Measurements from ENCODE around the gene TAP2. TPM values are rescaled to one million over a fixed set of nuclear protein-coding genes. Genes with fewer than 3 reads are reported as not detected.

Gene TAP2
- total RNA-seq, 1 donor from 2014 or later = 27.5 TPM

DNA sequence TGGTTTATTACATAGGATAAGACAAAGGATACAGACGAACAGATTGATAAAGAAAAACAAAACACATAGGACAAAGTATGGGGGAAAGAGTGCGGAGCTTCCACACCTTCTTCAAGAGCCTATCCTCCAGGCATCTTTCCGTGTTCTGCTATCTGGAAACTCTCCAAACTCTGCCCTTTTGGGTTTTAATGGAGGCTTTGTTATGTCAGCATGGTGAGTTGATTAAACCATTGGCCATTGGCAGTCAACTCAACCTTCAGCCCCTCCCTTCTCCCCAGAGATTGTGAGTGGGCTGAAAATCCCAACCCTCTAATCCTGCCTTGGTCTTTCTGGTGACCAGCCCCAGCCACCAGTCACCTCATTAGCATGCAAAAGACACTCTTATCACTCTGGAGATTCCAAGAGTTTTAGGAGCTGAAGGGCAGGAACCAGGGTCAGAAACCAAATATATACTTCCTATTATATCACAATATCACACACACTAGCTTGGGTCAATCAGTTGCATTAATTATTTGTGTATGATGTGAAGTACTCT, 45.6 kb downstream of the TAP2 start:
- no peak for DNase-seq (ENCODE audit: low read depth in 2 of 2)

- no peak for DNase-seq (ENCODE audit: low read depth in 2 of 2)
These were observed 48.2 kb downstream of the TAP2 start for GRCh38 chr6:32790306-32790705.

Other genes with a start within 250 kb of the TAP2 start
- gene HLA-DRB1, start 248.9 kb downstream of the TAP2 start, total RNA-seq = 0.76 and 2.1 TPM in 2 replicates
- not detected in 2 replicates for gene HLA-DQA1, start 201.3 kb downstream of the TAP2 start, total RNA-seq
- under 0.01 and 0.13 TPM in 2 replicates for gene HLA-DQB1, start 172.1 kb downstream of the TAP2 start, total RNA-seq
- gene HLA-DQA2, start 97.3 kb downstream of the TAP2 start, total RNA-seq = not detected in 2 replicates
- not detected in 2 replicates for gene HLA-DQB2, start 75.2 kb downstream of the TAP2 start, total RNA-seq
- gene HLA-DOB, start 21.7 kb downstream of the TAP2 start, total RNA-seq = under 0.01 and 0.13 TPM in 2 replicates
- 57.3 and 64.9 TPM in 2 replicates for gene PSMB8, start 5.3 kb upstream of the TAP2 start, total RNA-seq
- gene TAP1, start 15.0 kb upstream of the TAP2 start, total RNA-seq = 30.7 and 40.7 TPM in 2 replicates
- 23.6 and 27.3 TPM in 2 replicates for gene PSMB9, start 15.5 kb upstream of the TAP2 start, total RNA-seq
- 0.25 and 0.51 TPM in 2 replicates for gene HLA-DMB, start 102.3 kb upstream of the TAP2 start, total RNA-seq
- gene HLA-DMA, start 114.4 kb upstream of the TAP2 start, total RNA-seq = 0.63 and 1.2 TPM in 2 replicates
- 39.4 and 51.0 TPM in 2 replicates for gene BRD2, start 129.9 kb upstream of the TAP2 start, total RNA-seq
- not detected in 2 replicates for gene HLA-DOA, start 170.9 kb upstream of the TAP2 start, total RNA-seq
- 3.2 and 6.3 TPM in 2 replicates for gene HLA-DPA1, start 234.9 kb upstream of the TAP2 start, total RNA-seq
- 10.9 and 13.4 TPM in 2 replicates for gene HLA-DPB1, start 237.3 kb upstream of the TAP2 start, total RNA-seq

All from dermis microvascular lymphatic vessel endothelial cell (primary cell).